HG02970 (cell line): ENCODE results near the gene AUH.

Experiments
- ATAC-seq: cut with Tn5 transposase; IDR thresholded peaks from one replicate; pipeline ENCODE4 v1.9.1; 2021; ENCODE audit warnings: mild to moderate bottlenecking, moderate library complexity, moderate number of reproducible peaks; ENCODE audit not compliant: unreplicated experiment, low FRiP score

The AUH gene

DNA sequence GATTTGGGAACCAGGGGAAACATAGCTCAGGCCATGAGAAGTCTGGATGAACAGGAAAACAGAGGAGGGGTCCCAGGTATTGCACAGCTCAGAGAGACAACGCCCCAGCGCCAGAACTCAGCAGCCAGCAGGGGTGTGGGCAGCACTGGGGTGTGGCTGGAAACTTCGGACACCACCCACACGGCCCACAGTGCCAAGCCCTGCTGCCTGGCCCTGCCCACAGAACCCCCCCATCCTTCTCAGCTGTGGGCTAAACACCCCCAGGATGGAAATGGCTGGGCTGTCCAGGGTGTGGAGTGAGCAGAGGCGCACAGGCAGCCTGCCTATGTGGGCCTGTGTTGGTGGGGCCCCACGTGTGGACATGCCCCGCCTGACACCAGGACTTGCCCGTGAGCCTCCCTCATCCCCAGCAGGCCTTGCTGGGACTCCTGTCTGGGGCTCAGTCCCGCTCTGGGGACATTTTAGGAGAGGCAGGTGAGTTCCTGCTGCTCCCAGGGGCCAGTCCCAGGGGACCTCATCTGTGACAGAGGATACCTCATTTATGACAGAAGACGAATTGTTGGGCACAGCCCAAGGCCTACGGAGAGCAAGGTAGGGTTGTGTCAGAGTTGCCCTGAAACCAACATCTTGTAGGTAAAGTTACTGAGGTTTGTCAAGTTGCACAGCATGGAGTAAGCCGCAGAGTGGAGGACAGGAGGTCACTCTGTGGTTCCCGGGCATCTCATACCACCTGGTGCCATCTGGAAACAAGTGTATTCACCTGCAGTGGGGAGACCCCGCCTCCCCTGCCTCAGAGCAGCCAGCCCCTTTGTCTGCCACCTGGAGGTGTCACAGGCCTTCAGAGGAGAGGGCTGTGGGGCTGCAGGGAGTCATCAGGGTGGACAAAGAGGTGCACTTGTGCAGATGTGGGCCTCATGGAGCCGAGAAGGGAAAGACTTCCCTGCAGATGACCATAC lies 183.2 kb downstream of the AUH start:
- ATAC-seq: no peak

DNA sequence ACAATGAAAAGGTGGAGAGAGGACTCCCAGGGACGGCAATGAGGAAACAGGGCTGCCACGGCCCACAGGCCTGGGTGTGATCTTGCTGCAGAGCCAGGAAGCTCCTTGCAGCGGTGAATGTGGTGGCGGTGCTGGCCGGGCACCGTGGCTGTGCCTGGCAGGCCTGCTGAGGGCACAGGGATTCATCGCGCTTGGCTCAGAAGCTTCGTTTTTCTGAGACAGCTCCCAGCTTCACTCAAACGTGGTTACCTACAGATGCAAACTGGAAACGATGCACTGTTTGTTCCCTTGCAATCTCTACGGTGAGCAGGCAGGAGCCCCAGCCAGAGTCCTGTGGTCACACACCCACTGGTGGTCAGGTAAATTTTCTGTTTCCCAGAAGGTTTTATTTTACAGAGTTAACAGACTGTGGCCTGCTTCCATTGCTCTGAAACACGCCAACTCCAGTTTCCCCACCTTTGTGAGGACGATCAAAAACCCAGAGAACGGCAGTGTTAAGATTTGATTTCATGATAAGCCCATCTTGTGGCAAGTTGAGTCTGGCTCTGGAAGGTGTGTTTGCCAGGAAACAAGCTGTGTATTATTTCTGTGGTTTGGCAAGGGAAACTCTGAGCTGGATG lies 183.9 kb downstream of the AUH start:
- ATAC-seq: no peak

DNA sequence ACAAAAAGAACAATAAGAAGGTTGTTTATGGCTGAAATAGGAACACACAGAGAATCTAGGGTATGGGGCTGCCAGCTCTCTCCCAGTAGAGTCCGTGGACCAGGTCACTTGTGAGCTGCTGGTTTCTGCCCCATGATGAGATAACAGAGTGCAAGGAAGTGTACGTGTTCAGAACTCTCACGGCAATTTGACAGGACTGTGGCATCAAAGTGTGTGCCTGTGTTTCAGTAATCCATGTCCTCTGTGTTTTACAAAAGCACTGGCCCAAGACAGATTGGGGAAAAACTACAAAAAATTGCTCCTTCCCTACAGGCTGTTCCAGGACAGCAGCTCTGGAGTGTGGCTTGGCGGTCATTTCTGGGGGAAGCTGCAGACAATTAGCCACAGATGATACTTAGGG lies 184.6 kb downstream of the AUH start:
- no peak for ATAC-seq

DNA sequence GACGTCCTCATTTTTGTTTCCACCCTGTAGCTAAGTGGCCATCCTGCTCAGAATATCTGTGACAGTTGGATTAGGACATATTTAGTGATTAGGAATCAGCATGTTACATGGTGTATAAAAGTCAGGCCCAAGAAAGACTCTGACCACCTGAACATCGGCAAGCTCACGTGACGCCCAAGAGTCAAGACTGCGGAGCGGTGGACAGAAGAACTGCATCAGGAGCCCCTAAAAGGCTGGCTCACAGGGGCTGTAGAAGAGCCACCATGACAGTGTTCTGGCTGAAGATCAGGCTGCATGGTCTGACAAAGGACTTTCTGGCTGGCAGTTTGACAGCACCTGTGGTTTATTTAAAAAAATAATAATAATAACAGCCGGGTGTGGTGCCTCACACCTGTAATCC lies 185.3 kb downstream of the AUH start:
- no peak for ATAC-seq

DNA sequence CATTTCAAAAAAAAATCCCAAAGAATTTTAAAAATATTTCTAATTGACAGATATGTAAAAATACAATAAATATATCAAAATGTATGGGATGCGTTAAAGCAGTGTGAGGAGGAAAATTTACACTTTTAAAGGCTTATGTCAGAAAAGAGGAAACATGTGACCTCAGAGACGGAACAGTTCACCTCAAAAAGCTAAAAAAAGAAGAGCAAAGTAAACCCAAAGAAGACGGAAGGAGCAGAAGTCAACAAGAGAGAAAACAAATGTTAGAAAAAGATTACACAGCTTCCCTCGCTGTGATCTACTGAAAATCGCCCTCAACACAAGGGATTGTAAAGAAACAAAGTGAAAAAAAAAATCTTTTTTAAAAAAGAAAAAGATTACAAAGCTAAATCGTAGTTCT lies 186.9 kb downstream of the AUH start:
- ATAC-seq: no peak

DNA sequence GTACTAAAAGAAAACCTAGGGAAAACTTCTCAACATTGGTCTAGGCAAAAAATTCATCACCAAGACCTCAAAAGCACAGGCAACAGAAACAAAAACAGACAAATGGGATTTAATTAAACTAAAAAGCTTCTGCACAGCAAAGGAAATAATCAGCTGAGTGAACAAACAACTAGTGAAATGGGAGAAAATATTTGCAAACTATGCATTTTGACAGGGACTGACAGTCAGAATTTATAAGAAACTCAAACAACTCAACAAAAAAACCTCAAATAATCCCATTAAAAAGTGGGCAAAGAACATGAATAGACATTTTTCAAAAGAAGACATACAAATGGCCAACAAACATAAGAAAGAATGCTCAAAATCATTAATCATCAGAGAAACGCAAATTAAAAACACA lies 189.4 kb downstream of the AUH start:
- ATAC-seq: no peak

DNA sequence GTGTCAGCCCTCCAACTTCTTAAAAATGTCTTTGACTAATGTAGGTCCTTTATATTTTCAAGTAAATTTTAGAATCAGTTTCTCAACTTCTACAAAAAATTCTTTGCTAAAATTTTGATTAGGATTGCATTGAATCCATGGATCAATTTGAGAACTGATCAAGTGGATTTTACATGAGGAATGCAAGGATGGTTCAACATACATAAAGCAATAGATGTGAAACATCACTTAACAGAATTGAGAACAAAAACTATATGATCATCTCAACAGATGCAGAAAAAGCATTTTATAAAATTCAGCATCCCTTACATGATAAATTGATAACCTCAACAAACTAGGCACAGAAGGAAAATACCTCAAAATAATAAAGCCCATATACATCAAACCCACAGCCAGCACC lies 190.8 kb downstream of the AUH start:
- ATAC-seq: no peak

DNA sequence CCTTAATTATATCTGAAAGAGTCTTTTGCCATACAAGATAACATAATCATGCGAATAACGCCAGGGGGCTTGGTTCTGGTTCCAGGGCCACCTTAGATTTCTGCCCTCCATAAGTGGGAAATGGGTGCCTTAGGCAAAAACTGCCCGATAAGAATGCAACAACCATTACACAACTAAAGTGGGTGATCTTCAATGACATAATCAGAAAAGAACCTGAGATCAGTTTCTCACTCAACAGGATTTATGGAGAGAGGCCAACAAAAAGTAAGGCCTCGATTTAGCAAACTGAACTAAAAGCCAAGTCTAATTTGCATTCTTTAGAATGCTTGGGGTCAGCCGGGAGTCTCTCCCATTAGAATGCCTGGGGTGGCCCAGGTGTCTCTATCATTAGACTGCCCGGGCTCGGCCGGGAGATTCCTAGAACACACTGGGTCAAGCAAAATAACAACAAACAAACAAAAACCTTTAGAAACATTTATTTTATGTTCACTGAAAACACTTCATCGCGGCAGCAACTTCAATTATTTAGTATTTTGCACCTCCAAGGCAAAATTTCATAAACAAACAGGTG lies 194.8 kb downstream of the AUH start:
- no peak for ATAC-seq

DNA sequence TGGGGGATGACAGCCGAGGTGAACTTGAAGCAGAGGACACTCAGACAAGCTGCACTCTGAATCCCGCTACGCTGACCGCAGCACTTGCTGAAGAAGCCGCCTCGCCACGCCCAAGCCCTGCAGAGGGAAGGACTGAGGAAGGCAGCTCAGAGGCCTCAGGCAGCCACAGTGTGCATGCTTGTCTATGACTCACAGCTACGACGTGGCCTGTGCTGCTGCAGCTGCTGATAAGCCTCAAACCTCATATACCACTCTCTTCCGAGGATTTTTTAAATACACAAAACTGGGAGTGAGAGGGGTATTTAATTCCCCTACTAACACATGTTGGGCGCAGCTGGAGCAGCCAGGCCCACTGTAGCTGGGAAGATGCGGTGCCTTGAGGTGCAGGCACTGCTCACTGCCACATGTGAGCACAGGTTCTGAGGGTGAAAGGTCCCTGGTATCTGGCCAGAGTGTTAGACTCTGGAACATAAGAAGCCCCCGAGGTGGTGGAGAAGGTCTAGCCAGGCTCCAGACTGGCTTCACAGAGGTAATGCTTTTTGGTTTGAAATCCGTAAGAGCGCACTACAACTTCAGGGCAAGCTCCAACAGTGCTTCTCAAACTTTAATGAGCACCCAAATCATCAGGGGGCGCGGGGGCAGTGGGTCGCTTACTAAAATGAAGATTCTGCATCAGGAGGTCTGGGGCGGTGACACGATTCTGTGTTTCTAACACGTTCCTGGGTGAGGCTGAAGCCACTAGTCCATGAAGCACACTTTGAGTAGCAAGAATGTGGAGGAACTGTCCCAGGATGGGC lies 196.8 kb downstream of the AUH start:
- ATAC-seq: no peak
